H9 (cell line): ENCODE measurements around the gene DNASE1L3. TPM values are rescaled to one million over a fixed set of nuclear protein-coding genes. Genes with fewer than 3 reads are reported as not detected.

Experiments used
- DNase-seq: peaks from one replicate; pipeline ENCODE4 v3.0.0-alpha.2; 2017
- H2AFZ ChIP-seq: one replicate; pipeline ENCODE4 v1.6.1; 2013; ENCODE audit warnings: mild to moderate bottlenecking, low read length, control low read depth, moderate library complexity
- H2AK5ac ChIP-seq: 2 replicates; pipeline ENCODE4 v1.6.1; 2013; ENCODE audit warnings: low read length, control low read depth, mixed read lengths; ENCODE audit not compliant: insufficient read length
- H2BK120ac ChIP-seq: one replicate; pipeline ENCODE4 v1.6.1; 2013; ENCODE audit warnings: low read depth, mild to moderate bottlenecking, low read length, control low read depth, inconsistent platforms; ENCODE audit not compliant: poor library complexity, severe bottlenecking
- H2BK12ac ChIP-seq: 2 replicates; pipeline ENCODE4 v1.6.1; 2013; ENCODE audit warnings: low read length, control low read depth, mixed read lengths, low read depth; ENCODE audit not compliant: insufficient read length
- H2BK15ac ChIP-seq: 2 replicates; pipeline ENCODE4 v1.6.1; 2013; ENCODE audit warnings: low read depth, low read length, control low read depth
- H2BK20ac ChIP-seq: one replicate; pipeline ENCODE4 v1.6.1; 2013; ENCODE audit warnings: low read depth, mild to moderate bottlenecking, low read length, control low read depth, inconsistent platforms; ENCODE audit not compliant: poor library complexity, severe bottlenecking
- H2BK5ac ChIP-seq: 2 replicates; pipeline ENCODE4 v1.6.1; 2013; ENCODE audit warnings: low read length, control low read depth, mixed read lengths; ENCODE audit not compliant: insufficient read length
- H3K14ac ChIP-seq: 2 replicates; pipeline ENCODE4 v1.6.1; 2013; ENCODE audit warnings: low read length, control low read depth; ENCODE audit not compliant: insufficient read depth
- H3K18ac ChIP-seq: 2 replicates; pipeline ENCODE4 v1.6.1; 2013; ENCODE audit warnings: low read depth, mild to moderate bottlenecking, mixed read lengths, low read length, control low read depth; ENCODE audit not compliant: insufficient read length
- H3K23ac ChIP-seq: 2 replicates; pipeline ENCODE4 v1.6.1; 2013; ENCODE audit warnings: low read length, control low read depth, mixed read lengths, low read depth; ENCODE audit not compliant: insufficient read length
- H3K23me2 ChIP-seq: 2 replicates; pipeline ENCODE4 v1.6.1; 2013; ENCODE audit warnings: low read depth, mild to moderate bottlenecking, mixed read lengths, low read length, control low read depth; ENCODE audit not compliant: insufficient read length, poor library complexity, severe bottlenecking
- H3K27ac ChIP-seq: 2 replicates; pipeline ENCODE4 v1.5.1; 2013; ENCODE audit warnings: low read length, control low read depth, mixed read lengths, low read depth; ENCODE audit not compliant: insufficient read length
- H3K27me3 ChIP-seq: 2 replicates; pipeline ENCODE4 v1.6.1; 2013; ENCODE audit warnings: low read length, control low read depth, inconsistent platforms; ENCODE audit not compliant: insufficient read depth
- H3K4ac ChIP-seq: 2 replicates; pipeline ENCODE4 v1.6.1; 2013; ENCODE audit warnings: low read depth, mild to moderate bottlenecking, control low read depth, inconsistent platforms, low read length, moderate library complexity
- H3K4me1 ChIP-seq: 2 replicates; pipeline ENCODE4 v1.6.1; 2013; ENCODE audit warnings: low read length, control low read depth, inconsistent platforms; ENCODE audit not compliant: insufficient read depth
- H3K4me2 ChIP-seq: 2 replicates; pipeline ENCODE4 v1.6.1; 2013; ENCODE audit warnings: low read length, control low read depth, mixed read lengths; ENCODE audit not compliant: insufficient read length, insufficient read depth
- H3K56ac ChIP-seq: 2 replicates; pipeline ENCODE4 v1.6.1; 2013; ENCODE audit warnings: low read depth, mild to moderate bottlenecking, mixed read lengths, low read length, control low read depth; ENCODE audit not compliant: insufficient read length
- H3K79me1 ChIP-seq: 2 replicates; pipeline ENCODE4 v1.6.1; 2013; ENCODE audit warnings: low read depth, mild to moderate bottlenecking, moderate library complexity, low read length, control low read depth, inconsistent platforms; ENCODE audit not compliant: insufficient read depth, poor library complexity, severe bottlenecking
- H3K79me2 ChIP-seq: 2 replicates; pipeline ENCODE4 v1.6.1; 2013; ENCODE audit warnings: low read length, control low read depth, inconsistent platforms; ENCODE audit not compliant: insufficient read depth
- H3K9ac ChIP-seq: 2 replicates; pipeline ENCODE4 v1.6.1; 2013; ENCODE audit warnings: low read length, control low read depth, mixed read lengths; ENCODE audit not compliant: insufficient read length; ENCODE audit errors: extremely low read depth
- H3K9me3 ChIP-seq: one replicate; pipeline ENCODE4 v1.6.1; 2013; ENCODE audit warnings: low read depth, low read length, inconsistent platforms; ENCODE audit not compliant: control insufficient read depth
- H3T11ph ChIP-seq: one replicate; pipeline ENCODE4 v1.6.1; 2013; ENCODE audit warnings: mild to moderate bottlenecking, low read length, control low read depth, inconsistent platforms
- H4K20me1 ChIP-seq: one replicate; pipeline ENCODE4 v1.6.1; 2013; ENCODE audit not compliant: control insufficient read depth, insufficient read length, insufficient read depth
- H4K5ac ChIP-seq: 2 replicates; pipeline ENCODE4 v1.6.1; 2013; ENCODE audit warnings: low read depth, mild to moderate bottlenecking, mixed read lengths, low read length, control low read depth; ENCODE audit not compliant: insufficient read length
- H4K8ac ChIP-seq: replicated peaks from 2 replicates; pipeline ENCODE4 v1.6.1; 2013; ENCODE audit warnings: low read length, control low read depth, mixed read lengths, low read depth; ENCODE audit not compliant: insufficient read length
- H4K91ac ChIP-seq: 2 replicates; pipeline ENCODE4 v1.6.1; 2013; ENCODE audit warnings: low read depth, mild to moderate bottlenecking, moderate library complexity, mixed read lengths, low read length, control low read depth; ENCODE audit not compliant: insufficient read length
- H3K27ac Mint-ChIP-seq, 3 experiments: 2 replicates in 2 of 3; 3 replicates in 1 of 3; pipeline ENCODE4 v1.8.0; 2020 to 2021; ENCODE audit warnings: mixed read lengths in 3 of 3, mild to moderate bottlenecking in 1 of 3, moderate library complexity in 1 of 3
- H3K27me3 Mint-ChIP-seq: 2 replicates; pipeline ENCODE4 v1.8.0; 2021; ENCODE audit warnings: low read depth, mild to moderate bottlenecking, moderate library complexity, mixed read lengths
- H3K36me3 Mint-ChIP-seq, 3 experiments: 2 replicates in 2 of 3; 3 replicates in 1 of 3; pipeline ENCODE4 v1.8.0; 2020 to 2021; ENCODE audit warnings: low read depth in 3 of 3, mixed read lengths in 3 of 3; ENCODE audit not compliant: insufficient read depth in 1 of 3
- H3K4me1 Mint-ChIP-seq, 2 experiments: 2 replicates each; pipeline ENCODE4 v1.8.0; 2020; ENCODE audit warnings: mixed read lengths in 2 of 2
- H3K4me3 Mint-ChIP-seq, 2 experiments: 2 replicates in 1 of 2; 3 replicates in 1 of 2; pipeline ENCODE4 v1.8.0; 2020 to 2021; ENCODE audit warnings: mild to moderate bottlenecking in 2 of 2, mixed read lengths in 2 of 2, moderate library complexity in 1 of 2
- H3K9me3 Mint-ChIP-seq, 2 experiments: 2 replicates in 1 of 2; 3 replicates in 1 of 2; pipeline ENCODE4 v1.8.0; 2020; ENCODE audit warnings: mild to moderate bottlenecking in 2 of 2, mixed read lengths in 2 of 2, moderate library complexity in 1 of 2
- CTCF ChIP-seq: fragments of 200-600 bp; sonication (generic); conservative IDR thresholded peaks from 3 replicates; pipeline ENCODE4 v1.8.0; 2021; ENCODE audit warnings: antibody characterized with exemption, mild to moderate bottlenecking
- WGBS: extraction: QIAGEN DNeasy Blood & Tissue Kit; methylation state at CpG from one replicate; pipeline ENCODE4 v1.1.7; 2013; ENCODE audit warnings: missing lambda C conversion rate, low lambda C conversion rate, mixed read lengths; ENCODE audit not compliant: insufficient read length; ENCODE audit errors: extremely low coverage; 5-methylcytosine and 5-hydroxymethylcytosine counted together
- total RNA-seq: library from RNA; stranded (reverse); gene quantifications from 2 replicates; pipeline ENCODE4 v1.2.1, GENCODE V29; 2021

Gene DNASE1L3
- total RNA-seq, 1 experiment from 2014 or later = not detected

GRCh38 chr3:58180099-58180880 is 30.5 kb downstream of the DNASE1L3 start:
- no peak for DNase-seq
- no peak overlapping the region for H2BK12ac ChIP-seq
- no peak overlapping the region for H2BK5ac ChIP-seq
- no peaks in the 10 kb centered on the region for H3K36me3 Mint-ChIP-seq
- H3K27me3 ChIP-seq = no peaks in the 10 kb centered on the region
- H3K79me2 ChIP-seq = no peaks in the 10 kb centered on the region
- no peak overlapping the region for H3K23ac ChIP-seq
- H3T11ph ChIP-seq = no peak overlapping the region
- H4K8ac ChIP-seq = no peak overlapping the region
- H3K27ac Mint-ChIP-seq = no peak overlapping the region
- H3K4me1 ChIP-seq = peaks cover 1% of the 10 kb centered on the region; the same call in 1 of the 2 replicates
- H3K18ac ChIP-seq = no peak overlapping the region
- H3K79me1 ChIP-seq = no peaks in the 10 kb centered on the region
- H2BK15ac ChIP-seq = no peak overlapping the region
- H3K27me3 Mint-ChIP-seq = peaks cover 23% of the 10 kb centered on the region
- no peak overlapping the region for H2AK5ac ChIP-seq
- H2BK20ac ChIP-seq = no peak overlapping the region
- no peak overlapping the region for H4K5ac ChIP-seq
- peaks cover 6 to 15% of the 10 kb centered on the region in 2 experiments for H3K4me1 Mint-ChIP-seq
- H4K20me1 ChIP-seq = peaks cover 5% of the 10 kb centered on the region
- H2AFZ ChIP-seq = no peak overlapping the region
- H3K9me3 ChIP-seq = no peaks in the 10 kb centered on the region
- H3K9me3 Mint-ChIP-seq = no peaks in the 10 kb centered on the region
- no peak overlapping the region for H3K27ac ChIP-seq
- H4K91ac ChIP-seq = no peak overlapping the region
- H3K23me2 ChIP-seq = peaks cover 4% of the 10 kb centered on the region
- no peak overlapping the region for H3K9ac ChIP-seq
- peak overlapping the region in 1 of 2 experiments; percentile 6; a peak in 1 of 5 replicates for H3K4me3 Mint-ChIP-seq
- H3K4me2 ChIP-seq = no peak overlapping the region
- no peak overlapping the region for H2BK120ac ChIP-seq
- WGBS = no CpG with 5 or more reads among the region's 12 CpGs
- no peak overlapping the region for H3K14ac ChIP-seq
- no peak for TF ChIP-seq CTCF
- no peak overlapping the region for H3K56ac ChIP-seq
- H3K4ac ChIP-seq = no peak overlapping the region
